SK-N-SH treated with all-trans-retinoic acid at 6 μM for 48 hours (cell line): ENCODE measurements around the gene CROCC2.

Experiments
- ARNTL ChIP-seq: fragments of 450-650 bp; formaldehyde crosslinking; IDR thresholded peaks from 2 replicates; pipeline ENCODE4 v1.5.0; 2020; ENCODE audit warnings: low read depth, mild to moderate bottlenecking, moderate library complexity, borderline replicate concordance
- BACH2 ChIP-seq: fragments of 250-450 bp; sonication (Bioruptor Pico); IDR thresholded peaks from 2 replicates; pipeline ENCODE4 v1.9.0; 2021; ENCODE audit warnings: mild to moderate bottlenecking, borderline replicate concordance
- CREB5 ChIP-seq: fragments of 250-450 bp; sonication (Bioruptor Pico); IDR thresholded peaks from 2 replicates; pipeline ENCODE4 v1.5.1; 2020; ENCODE audit warnings: low read depth, mild to moderate bottlenecking, moderate library complexity
- ESRRG ChIP-seq: fragments of 250-450 bp; sonication (Bioruptor Pico); IDR thresholded peaks from 2 replicates; pipeline ENCODE4 v1.6.1; 2021; ENCODE audit warnings: mild to moderate bottlenecking
- ISL1 ChIP-seq: fragments of 250-450 bp; sonication (Bioruptor Pico); IDR thresholded peaks from 2 replicates; pipeline ENCODE4 v2.1.2; 2022; ENCODE audit warnings: mild to moderate bottlenecking, moderate library complexity
- OSR1 ChIP-seq: fragments of 250-450 bp; sonication (Bioruptor Pico); IDR thresholded peaks from 2 replicates; pipeline ENCODE4 v1.8.0; 2022; ENCODE audit warnings: moderate library complexity, mild to moderate bottlenecking, inconsistent platforms
- RARB ChIP-seq: fragments of 250-450 bp; sonication (Bioruptor Pico); IDR thresholded peaks from 2 replicates; pipeline ENCODE4 v1.8.0; 2021; ENCODE audit warnings: mild to moderate bottlenecking, moderate library complexity
- TOX ChIP-seq: fragments of 250-450 bp; sonication (Bioruptor Pico); IDR thresholded peaks from 2 replicates; pipeline ENCODE4 v1.8.0; 2021; ENCODE audit warnings: mild to moderate bottlenecking, moderate library complexity, borderline replicate concordance
- ZC3H10 ChIP-seq: fragments of 250-450 bp; sonication (Bioruptor Pico); IDR thresholded peaks from 2 replicates; pipeline ENCODE4 v1.5.1; 2021; ENCODE audit warnings: mild to moderate bottlenecking, moderate library complexity
- ZFP3 ChIP-seq: fragments of 250-450 bp; sonication (Bioruptor Pico); IDR thresholded peaks from 2 replicates; pipeline ENCODE4 v1.5.0; 2020; ENCODE audit warnings: mild to moderate bottlenecking, moderate library complexity
- ZNF8 ChIP-seq: fragments of 450-650 bp; formaldehyde crosslinking; IDR thresholded peaks from 2 replicates; pipeline ENCODE4 v1.5.0; 2020; ENCODE audit warnings: mild to moderate bottlenecking, moderate library complexity

DNA sequence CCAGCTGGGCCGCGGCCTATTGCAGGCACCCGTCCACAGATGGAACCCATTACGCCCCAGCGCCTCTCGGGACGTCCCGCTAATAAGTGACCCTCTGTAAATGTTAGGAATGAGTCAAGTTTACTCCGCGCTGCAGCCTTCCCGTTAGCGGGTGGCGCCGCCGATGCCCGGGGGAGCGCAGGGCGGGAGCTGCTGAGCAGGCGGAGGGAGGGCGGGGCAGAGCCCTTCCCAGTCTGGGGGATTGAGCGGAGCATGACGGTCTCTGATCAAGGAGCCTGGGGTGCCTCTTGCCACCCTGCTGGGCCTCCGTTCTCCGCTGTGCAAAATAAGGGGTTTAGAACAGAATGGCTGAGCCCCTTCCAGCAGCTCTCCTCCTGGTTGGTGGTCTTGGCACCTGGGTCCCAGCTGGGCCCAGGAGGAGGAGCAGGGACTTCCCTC is 10.5 kb downstream of the CROCC2 start:
- TF ChIP-seq ESRRG (CRISPR knock-in tag) (no peak), RARB (no peak), ZNF8 (CRISPR knock-in tag) (no peak), OSR1 (CRISPR knock-in tag) (no peak), BACH2 (CRISPR knock-in tag) (no peak), TOX (CRISPR knock-in tag) (no peak), ARNTL (CRISPR knock-in tag) (no peak), ZFP3 (CRISPR knock-in tag) (no peak), ISL1 (CRISPR knock-in tag) (no peak), ZC3H10 (CRISPR knock-in tag) (no peak), CREB5 (CRISPR knock-in tag) (no peak)
